ENCODE results near the gene KRT81.

KRT81 gene

DNA sequence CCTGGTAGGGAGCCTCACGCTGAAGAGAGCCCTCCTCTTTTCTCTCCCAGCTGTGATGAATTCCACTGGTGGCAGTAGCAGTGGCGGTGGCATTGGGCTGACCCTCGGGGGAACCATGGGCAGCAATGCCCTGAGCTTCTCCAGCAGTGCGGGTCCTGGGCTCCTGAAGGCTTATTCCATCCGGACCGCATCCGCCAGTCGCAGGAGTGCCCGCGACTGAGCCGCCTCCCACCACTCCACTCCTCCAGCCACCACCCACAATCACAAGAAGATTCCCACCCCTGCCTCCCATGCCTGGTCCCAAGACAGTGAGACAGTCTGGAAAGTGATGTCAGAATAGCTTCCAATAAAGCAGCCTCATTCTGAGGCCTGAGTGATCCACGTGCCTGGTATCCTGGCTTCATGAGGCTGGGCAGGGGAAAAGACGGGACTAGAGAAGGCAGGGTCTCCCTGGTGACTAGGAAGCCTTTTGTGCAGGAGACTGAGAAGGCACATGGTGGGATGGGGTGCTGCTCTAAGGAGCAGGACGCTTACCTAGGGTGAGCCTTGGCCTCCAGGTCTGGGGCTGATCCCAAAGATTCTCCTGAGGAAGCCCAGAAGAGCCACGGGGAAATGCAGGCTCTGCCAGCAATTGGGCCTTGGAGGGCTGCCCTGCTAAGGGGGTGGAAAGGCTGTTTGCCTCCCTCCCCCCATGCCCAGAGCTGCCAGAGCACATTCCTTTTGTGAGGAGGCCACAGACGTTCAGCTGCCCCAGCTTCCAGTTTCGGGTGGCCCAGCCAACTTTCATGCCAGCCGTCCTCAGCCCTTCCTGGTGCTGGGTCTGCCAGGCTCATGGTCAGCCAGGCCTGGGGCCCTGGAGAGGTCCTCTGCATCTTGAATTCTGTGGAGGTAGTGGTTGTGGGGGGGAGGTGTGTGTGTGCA is 42.5 kb downstream of the KRT81 start:
- no peak overlapping the region for H3K4me3 ChIP-seq (ENCODE audit: low read length in 2 of 2)
- H3K27me3 ChIP-seq (ENCODE audit: control insufficient read depth in 2 of 2, insufficient read depth in 2 of 2, low read length in 2 of 2), result peaks cover 0 to 6% of the 10 kb centered on the region in 2 donors
- H3K9me3 ChIP-seq (ENCODE audit: control insufficient read depth in 2 of 2, low read length in 2 of 2), result no peaks in the 10 kb centered on the region
- peaks cover 2 to 13% of the 10 kb centered on the region in 2 donors for H3K4me1 ChIP-seq (ENCODE audit: control insufficient read depth in 2 of 2, insufficient read depth in 2 of 2, low read length in 2 of 2)
- H3K9ac ChIP-seq (ENCODE audit: low read depth in 1 of 2, low read length in 2 of 2), result no peak overlapping the region
- no peaks in the 10 kb centered on the region for H3K36me3 ChIP-seq (ENCODE audit: control insufficient read depth in 2 of 2, insufficient read depth in 2 of 2, low read length in 2 of 2)
- no peak overlapping the region for H3K27ac ChIP-seq (ENCODE audit: low read depth in 2 of 2, low read length in 2 of 2)

DNA sequence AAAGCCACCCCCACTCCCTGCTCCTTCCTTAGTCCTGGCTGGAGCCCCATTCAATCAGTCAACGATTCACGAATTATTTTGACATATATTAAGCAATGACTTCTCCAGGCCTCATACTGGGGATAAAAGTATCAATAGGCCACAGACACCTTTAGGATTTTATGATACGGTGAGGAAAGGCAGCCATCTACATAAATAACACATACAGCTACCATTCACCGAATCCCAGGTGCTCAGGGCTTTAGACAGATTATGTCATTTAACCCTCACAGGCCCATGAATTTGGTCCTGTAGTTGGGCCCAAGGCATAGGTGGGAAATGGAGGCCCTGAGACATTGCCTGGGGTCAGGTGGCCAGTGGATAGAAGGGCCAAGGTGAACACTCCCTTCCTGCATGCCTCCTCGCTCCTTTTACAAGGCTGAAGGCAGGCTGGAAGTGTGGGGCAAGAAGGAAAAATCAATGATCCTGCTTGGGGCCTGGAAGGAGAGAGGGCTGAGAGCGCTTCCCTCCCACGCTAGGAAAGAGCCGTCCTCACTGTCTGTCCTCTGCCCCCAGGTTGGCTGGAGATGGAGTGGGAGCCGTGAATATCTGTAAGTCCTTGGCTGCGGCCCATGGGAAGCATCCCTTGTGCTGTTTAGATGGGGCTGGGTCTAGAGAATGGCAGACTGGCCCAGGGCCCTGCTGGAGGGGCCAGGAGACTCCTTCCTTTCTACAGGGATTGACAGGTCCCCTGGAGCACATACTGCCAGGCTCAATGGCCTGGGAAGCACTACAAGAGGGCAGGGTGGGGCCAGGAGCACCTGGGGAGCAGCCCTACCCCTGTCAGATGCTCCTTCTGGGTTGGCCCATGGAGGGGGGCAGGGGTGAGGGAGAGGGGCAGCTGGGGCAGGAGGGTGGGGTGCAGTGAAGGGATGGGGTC is 43.5 kb downstream of the KRT81 start:
- H3K4me1 ChIP-seq (ENCODE audit: control insufficient read depth in 2 of 2, insufficient read depth in 2 of 2, low read length in 2 of 2), result peaks cover 2 to 15% of the 10 kb centered on the region in 2 donors
- H3K36me3 ChIP-seq (ENCODE audit: control insufficient read depth in 2 of 2, insufficient read depth in 2 of 2, low read length in 2 of 2), result no peaks in the 10 kb centered on the region
- no peak overlapping the region for H3K9ac ChIP-seq (ENCODE audit: low read depth in 1 of 2, low read length in 2 of 2)
- H3K27ac ChIP-seq (ENCODE audit: low read depth in 2 of 2, low read length in 2 of 2), result no peak overlapping the region
- no peak overlapping the region for H3K4me3 ChIP-seq (ENCODE audit: low read length in 2 of 2)
- no peaks in the 10 kb centered on the region for H3K9me3 ChIP-seq (ENCODE audit: control insufficient read depth in 2 of 2, low read length in 2 of 2)
- H3K27me3 ChIP-seq (ENCODE audit: control insufficient read depth in 2 of 2, insufficient read depth in 2 of 2, low read length in 2 of 2), result peaks cover 0 to 6% of the 10 kb centered on the region in 2 donors

DNA sequence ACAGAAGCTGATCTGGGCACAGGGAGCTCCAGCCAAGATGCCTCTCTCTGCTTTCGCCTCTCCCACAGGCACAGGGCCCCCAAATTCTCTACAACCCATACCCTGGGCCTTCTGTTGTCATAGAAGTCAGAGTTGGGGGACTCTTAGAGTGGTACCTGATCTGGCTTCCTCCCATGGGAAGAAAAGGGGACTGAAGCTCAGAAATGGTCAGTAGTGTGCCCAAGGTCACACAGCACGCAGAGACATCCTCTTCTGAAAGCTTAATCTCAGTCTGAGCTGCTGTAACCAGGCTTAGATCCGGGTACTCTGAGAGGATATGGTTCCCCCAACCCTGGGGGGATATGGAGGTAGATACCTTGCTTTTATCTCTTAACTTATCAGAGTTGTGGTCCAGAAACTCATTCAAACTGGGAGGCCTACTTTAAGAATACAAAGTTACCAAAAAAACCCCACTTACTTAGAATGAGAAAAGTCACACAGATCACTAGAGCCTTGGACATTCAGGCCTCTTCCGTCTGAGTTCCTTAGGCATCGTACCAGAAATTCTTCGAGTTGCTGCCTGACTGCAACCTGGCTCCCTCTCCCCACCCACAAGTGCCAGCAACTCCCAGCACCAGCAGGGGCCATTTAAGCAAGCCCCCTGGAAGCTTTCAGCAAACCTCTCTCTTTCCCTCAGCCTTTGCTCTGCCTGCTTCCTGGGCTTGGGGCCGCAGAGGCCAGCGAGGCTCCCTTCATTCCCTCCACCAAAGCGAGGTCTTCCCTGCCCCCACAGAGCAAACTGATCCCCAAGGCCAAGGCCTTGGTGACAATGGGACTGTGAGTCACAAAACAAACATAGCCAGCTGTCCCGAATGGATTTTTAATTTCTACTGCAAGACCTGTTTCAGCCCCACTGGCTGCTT is 44.4 kb downstream of the KRT81 start:
- H3K36me3 ChIP-seq (ENCODE audit: control insufficient read depth in 2 of 2, insufficient read depth in 2 of 2, low read length in 2 of 2), result no peaks in the 10 kb centered on the region
- no peaks in the 10 kb centered on the region for H3K9me3 ChIP-seq (ENCODE audit: control insufficient read depth in 2 of 2, low read length in 2 of 2)
- H3K9ac ChIP-seq (ENCODE audit: low read depth in 1 of 2, low read length in 2 of 2), result no peak overlapping the region
- no peak overlapping the region for H3K27ac ChIP-seq (ENCODE audit: low read depth in 2 of 2, low read length in 2 of 2)
- H3K4me1 ChIP-seq (ENCODE audit: control insufficient read depth in 2 of 2, insufficient read depth in 2 of 2, low read length in 2 of 2), result peaks cover 2 to 15% of the 10 kb centered on the region in 2 donors
- H3K4me3 ChIP-seq (ENCODE audit: low read length in 2 of 2), result no peak overlapping the region
- H3K27me3 ChIP-seq (ENCODE audit: control insufficient read depth in 2 of 2, insufficient read depth in 2 of 2, low read length in 2 of 2), result peaks cover 0 to 6% of the 10 kb centered on the region in 2 donors

DNA sequence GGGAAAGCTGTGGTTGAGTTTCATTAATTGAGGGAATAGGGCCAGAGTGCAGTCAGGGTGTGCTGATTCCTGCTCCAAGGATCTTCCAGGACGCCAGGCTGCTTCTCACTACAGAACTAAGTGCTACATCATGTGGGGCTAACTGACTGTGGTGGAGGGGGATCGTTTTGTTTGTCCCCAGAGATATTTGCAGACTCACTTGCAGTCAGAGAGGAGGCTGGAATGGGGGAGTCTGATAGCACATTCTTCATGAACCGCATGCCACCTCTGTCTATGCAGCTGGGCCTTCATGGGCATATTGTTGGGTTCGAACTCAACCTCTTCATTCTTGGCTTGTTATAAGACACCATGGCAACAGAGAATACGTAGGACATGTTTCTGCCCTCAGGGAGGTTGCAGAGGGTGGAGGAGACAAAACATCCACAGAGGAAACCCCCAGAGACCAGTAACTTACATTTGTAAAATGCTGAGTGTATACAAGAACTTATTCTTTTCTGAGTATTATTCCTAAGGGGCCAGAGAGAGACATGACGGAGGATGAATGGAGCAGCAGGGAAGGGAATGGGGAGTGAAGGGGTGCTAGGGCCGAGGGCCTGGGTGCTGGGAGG is 45.3 kb downstream of the KRT81 start:
- no peaks in the 10 kb centered on the region for H3K36me3 ChIP-seq (ENCODE audit: control insufficient read depth in 2 of 2, insufficient read depth in 2 of 2, low read length in 2 of 2)
- no peaks in the 10 kb centered on the region for H3K9me3 ChIP-seq (ENCODE audit: control insufficient read depth in 2 of 2, low read length in 2 of 2)
- peaks cover 0 to 6% of the 10 kb centered on the region in 2 donors for H3K27me3 ChIP-seq (ENCODE audit: control insufficient read depth in 2 of 2, insufficient read depth in 2 of 2, low read length in 2 of 2)
- no peak overlapping the region for H3K27ac ChIP-seq (ENCODE audit: low read depth in 2 of 2, low read length in 2 of 2)
- peaks cover 2 to 15% of the 10 kb centered on the region in 2 donors for H3K4me1 ChIP-seq (ENCODE audit: control insufficient read depth in 2 of 2, insufficient read depth in 2 of 2, low read length in 2 of 2)
- no peak overlapping the region for H3K9ac ChIP-seq (ENCODE audit: low read depth in 1 of 2, low read length in 2 of 2)
- H3K4me3 ChIP-seq (ENCODE audit: low read length in 2 of 2), result no peak overlapping the region

DNA sequence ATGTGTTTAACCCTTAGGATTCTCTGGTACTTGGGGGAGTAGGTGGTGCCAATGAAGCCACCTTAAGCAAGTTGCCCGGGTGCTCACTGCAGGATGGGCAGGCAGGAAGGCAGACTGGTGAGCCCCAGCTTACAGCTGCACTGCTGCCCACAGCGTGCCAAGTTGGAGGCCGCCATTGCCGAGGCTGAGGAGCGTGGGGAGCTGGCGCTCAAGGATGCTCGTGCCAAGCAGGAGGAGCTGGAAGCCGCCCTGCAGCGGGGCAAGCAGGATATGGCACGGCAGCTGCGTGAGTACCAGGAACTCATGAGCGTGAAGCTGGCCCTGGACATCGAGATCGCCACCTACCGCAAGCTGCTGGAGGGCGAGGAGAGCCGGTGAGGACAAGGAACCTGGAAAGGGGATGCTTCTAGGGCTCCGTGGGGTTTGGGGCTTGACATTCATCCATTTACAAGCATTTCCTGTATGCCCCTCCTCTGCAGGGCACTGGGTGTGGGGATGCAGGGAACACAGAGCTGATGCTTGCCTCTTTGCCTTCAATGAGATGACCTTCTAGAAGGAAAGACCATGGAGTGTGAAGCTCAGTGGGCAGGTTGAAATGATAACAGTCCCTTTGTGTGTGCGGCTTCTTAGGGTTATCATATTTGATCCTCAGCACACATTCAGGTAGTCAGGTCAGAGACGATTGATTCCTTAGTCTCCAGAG is 45.9 kb downstream of the KRT81 start:
- Histone ChIP-seq H3K36me3 (ENCODE audit: control insufficient read depth in 2 of 2, insufficient read depth in 2 of 2, low read length in 2 of 2) (no peaks in the 10 kb centered on the region), H3K4me1 (ENCODE audit: control insufficient read depth in 2 of 2, insufficient read depth in 2 of 2, low read length in 2 of 2) (peaks cover 2 to 15% of the 10 kb centered on the region in 2 donors), H3K27me3 (ENCODE audit: control insufficient read depth in 2 of 2, insufficient read depth in 2 of 2, low read length in 2 of 2) (peaks cover 0 to 6% of the 10 kb centered on the region in 2 donors), H3K9ac (ENCODE audit: low read depth in 1 of 2, low read length in 2 of 2) (no peak overlapping the region), H3K4me3 (ENCODE audit: low read length in 2 of 2) (no peak overlapping the region), H3K27ac (ENCODE audit: low read depth in 2 of 2, low read length in 2 of 2) (no peak overlapping the region), H3K9me3 (ENCODE audit: control insufficient read depth in 2 of 2, low read length in 2 of 2) (no peaks in the 10 kb centered on the region)

DNA sequence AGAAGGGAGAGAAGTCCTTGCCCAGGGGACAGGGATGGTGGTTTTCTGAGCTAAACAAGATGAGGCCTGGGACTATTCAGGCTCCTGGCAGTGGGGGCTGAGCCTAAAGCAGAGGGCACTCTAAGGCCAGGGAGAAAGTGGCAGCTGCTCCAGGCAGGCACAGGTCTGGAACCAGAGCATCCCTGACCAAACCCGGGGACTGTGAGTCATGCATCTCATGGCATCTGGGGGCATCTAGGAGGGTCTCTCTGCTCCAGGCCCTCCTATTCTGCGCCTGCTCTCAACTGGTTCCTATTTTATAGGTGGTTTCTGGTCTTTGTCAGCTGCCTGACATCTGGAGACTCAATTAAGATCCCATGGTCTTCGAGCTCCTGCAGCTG is 46.7 kb downstream of the KRT81 start:
- Histone ChIP-seq H3K9me3 (ENCODE audit: control insufficient read depth in 2 of 2, low read length in 2 of 2) (no peaks in the 10 kb centered on the region), H3K27ac (ENCODE audit: low read depth in 2 of 2, low read length in 2 of 2) (no peak overlapping the region), H3K4me1 (ENCODE audit: control insufficient read depth in 2 of 2, insufficient read depth in 2 of 2, low read length in 2 of 2) (peaks cover 2 to 15% of the 10 kb centered on the region in 2 donors), H3K4me3 (ENCODE audit: low read length in 2 of 2) (no peak overlapping the region), H3K36me3 (ENCODE audit: control insufficient read depth in 2 of 2, insufficient read depth in 2 of 2, low read length in 2 of 2) (no peaks in the 10 kb centered on the region), H3K9ac (ENCODE audit: low read depth in 1 of 2, low read length in 2 of 2) (no peak overlapping the region), H3K27me3 (ENCODE audit: control insufficient read depth in 2 of 2, insufficient read depth in 2 of 2, low read length in 2 of 2) (peaks cover 0 to 6% of the 10 kb centered on the region in 2 donors)

DNA sequence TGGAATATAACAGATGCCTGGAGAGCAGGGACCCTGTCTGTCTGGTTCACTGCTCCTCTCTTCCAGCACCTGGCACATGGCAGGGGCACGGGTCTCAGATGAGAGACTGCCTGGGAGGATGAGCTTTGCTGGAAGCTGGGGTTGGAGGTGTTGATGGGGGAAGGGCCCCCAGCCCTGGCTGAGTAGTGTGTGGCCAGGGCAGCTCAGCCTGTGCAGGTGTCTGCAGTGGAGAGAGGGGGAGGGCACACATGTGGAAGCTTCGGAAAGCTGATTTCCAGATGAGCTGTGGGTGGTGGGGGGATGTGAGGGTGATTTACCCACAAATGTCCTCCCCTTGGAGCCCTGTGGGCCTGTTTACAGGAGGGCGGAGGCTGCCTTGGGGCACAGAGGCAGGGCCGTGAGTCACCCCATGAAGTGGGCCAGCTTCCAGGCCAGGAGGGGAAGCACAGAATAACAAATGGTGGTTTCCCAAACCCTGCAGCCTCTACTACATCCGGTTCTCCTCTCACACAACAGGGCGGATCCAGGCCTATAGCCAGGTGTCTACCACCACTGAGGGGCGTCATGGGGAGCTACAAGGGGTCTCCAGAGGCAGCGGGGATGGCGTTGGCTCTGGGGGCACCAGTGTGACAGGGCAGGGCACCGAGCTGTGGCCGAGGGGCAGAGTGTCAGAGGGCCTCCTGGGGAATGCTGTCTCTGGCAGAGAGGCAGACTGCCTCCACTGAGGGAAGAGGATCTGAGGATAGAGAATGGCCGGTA is 47.3 kb downstream of the KRT81 start:
- Histone ChIP-seq H3K4me1 (ENCODE audit: control insufficient read depth in 2 of 2, insufficient read depth in 2 of 2, low read length in 2 of 2) (peaks cover 2 to 15% of the 10 kb centered on the region in 2 donors), H3K9me3 (ENCODE audit: control insufficient read depth in 2 of 2, low read length in 2 of 2) (no peaks in the 10 kb centered on the region), H3K36me3 (ENCODE audit: control insufficient read depth in 2 of 2, insufficient read depth in 2 of 2, low read length in 2 of 2) (no peaks in the 10 kb centered on the region), H3K27me3 (ENCODE audit: control insufficient read depth in 2 of 2, insufficient read depth in 2 of 2, low read length in 2 of 2) (peaks cover 0 to 4% of the 10 kb centered on the region in 2 donors), H3K4me3 (ENCODE audit: low read length in 2 of 2) (no peak overlapping the region), H3K27ac (ENCODE audit: low read depth in 2 of 2, low read length in 2 of 2) (peak overlapping the region in 1 of 2 donors; percentile 21), H3K9ac (ENCODE audit: low read depth in 1 of 2, low read length in 2 of 2) (peak overlapping the region in 1 of 2 donors; percentile 3)

DNA sequence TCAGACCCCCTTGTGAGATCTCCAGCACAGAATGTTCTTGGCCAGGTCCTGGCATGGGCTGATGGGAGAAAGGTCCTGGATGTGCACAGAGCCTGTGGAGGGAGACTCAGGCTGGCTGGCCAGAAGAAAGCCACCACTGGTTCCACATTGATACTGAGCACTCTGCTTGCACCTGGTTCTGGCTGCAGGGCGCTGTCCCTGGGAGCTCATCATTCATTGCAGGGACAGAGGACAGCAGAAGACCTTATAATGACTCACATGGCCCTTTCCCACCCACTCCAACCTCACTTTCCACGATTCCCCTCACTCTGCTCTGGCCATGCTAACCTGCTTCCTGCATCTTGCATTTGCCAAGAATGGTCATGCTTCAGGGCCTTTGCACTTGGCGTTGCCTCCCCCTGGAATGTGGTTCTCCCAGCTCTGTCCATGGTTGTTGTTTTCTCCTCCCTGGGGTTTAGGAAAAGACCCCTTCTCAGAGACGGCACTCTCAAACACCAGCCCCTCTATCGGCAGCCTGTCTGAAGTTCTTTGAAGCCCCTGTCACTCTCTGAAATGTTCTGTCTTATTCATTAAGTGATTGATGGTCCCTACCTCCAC is 48.0 kb downstream of the KRT81 start:
- Histone ChIP-seq H3K4me3 (ENCODE audit: low read length in 2 of 2) (no peak overlapping the region), H3K4me1 (ENCODE audit: control insufficient read depth in 2 of 2, insufficient read depth in 2 of 2, low read length in 2 of 2) (peaks cover 2 to 15% of the 10 kb centered on the region in 2 donors), H3K27ac (ENCODE audit: low read depth in 2 of 2, low read length in 2 of 2) (no peak overlapping the region), H3K9ac (ENCODE audit: low read depth in 1 of 2, low read length in 2 of 2) (no peak overlapping the region), H3K9me3 (ENCODE audit: control insufficient read depth in 2 of 2, low read length in 2 of 2) (no peaks in the 10 kb centered on the region), H3K27me3 (ENCODE audit: control insufficient read depth in 2 of 2, insufficient read depth in 2 of 2, low read length in 2 of 2) (no peaks in the 10 kb centered on the region), H3K36me3 (ENCODE audit: control insufficient read depth in 2 of 2, insufficient read depth in 2 of 2, low read length in 2 of 2) (no peaks in the 10 kb centered on the region)
